ENCODE measurements around the gene EFNA5. TPM values are rescaled to one million over a fixed set of nuclear protein-coding genes. Genes with fewer than 3 reads are reported as not detected.

The EFNA5 gene
- total and polyA plus RNA-seq, 2 donors from 2014 or later = 5.9 to 54.4 TPM

DNA sequence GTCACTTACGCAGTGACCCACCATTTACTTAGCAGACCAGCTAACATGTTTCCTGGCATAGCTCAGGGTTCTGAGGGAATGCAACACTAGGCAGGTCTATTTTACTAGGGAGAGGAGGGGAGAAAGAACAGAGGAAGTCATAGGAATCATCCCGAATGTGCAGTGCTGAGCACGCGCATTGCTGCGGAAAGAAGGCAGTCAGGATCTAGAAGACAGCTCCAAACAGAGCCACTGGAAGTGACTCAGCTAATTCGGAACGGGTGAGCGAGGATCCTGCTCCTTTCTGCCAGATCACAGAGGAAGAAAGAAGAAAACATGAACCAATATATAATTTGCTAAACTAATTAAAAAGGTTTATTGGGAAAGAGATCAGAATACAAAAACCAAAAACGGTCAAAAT is 339.8 kb downstream of the EFNA5 start:
- DNase-seq (no peak), FAIRE-seq (no peak)
- Histone ChIP-seq H3K4me3 (ENCODE audit: low read length in 3 of 3) (no peak overlapping the region), H3K9me3 (ENCODE audit: control insufficient read depth in 2 of 3, insufficient read depth in 1 of 3, low read length in 3 of 3) (no peaks in the 10 kb centered on the region), H3K27me3 (ENCODE audit: control insufficient read depth, insufficient read depth, low read length) (no peaks in the 10 kb centered on the region), H3K36me3 (ENCODE audit: control insufficient read depth in 2 of 3, insufficient read depth in 3 of 3, low read length in 3 of 3) (no peaks in the 10 kb centered on the region), H3K4me1 (ENCODE audit: control insufficient read depth in 2 of 3, insufficient read depth in 2 of 3, low read depth in 1 of 3, low read length in 3 of 3) (no peaks in the 10 kb centered on the region), H3K9ac (ENCODE audit: low read length in 3 of 3) (no peak overlapping the region), H3K27ac (ENCODE audit: low read depth in 2 of 2, low read length in 2 of 2) (no peak overlapping the region)
- intact Hi-C loops (cut with DNase I) = no loop called here
- TF ChIP-seq CTCF (IDR thresholded peaks at IDR 0.05; ENCODE audit: borderline replicate concordance, extremely low read depth, insufficient read depth) = no peak

GRCh38 chr5:107329850-107330249 is 340.9 kb downstream of the EFNA5 start:
- no peak overlapping the region for H3K9ac ChIP-seq (ENCODE audit: low read length in 3 of 3)
- no peaks in the 10 kb centered on the region for H3K36me3 ChIP-seq (ENCODE audit: control insufficient read depth in 2 of 3, insufficient read depth in 3 of 3, low read length in 3 of 3)
- no peaks in the 10 kb centered on the region for H3K4me1 ChIP-seq (ENCODE audit: control insufficient read depth in 2 of 3, insufficient read depth in 2 of 3, low read depth in 1 of 3, low read length in 3 of 3)
- DNase-seq (no peak), FAIRE-seq (peak; percentile 27)
- TF ChIP-seq CTCF (IDR thresholded peaks at IDR 0.05; ENCODE audit: borderline replicate concordance, extremely low read depth, insufficient read depth) = no peak
- no peaks in the 10 kb centered on the region for H3K9me3 ChIP-seq (ENCODE audit: control insufficient read depth in 2 of 3, insufficient read depth in 1 of 3, low read length in 3 of 3)
- H3K27ac ChIP-seq (ENCODE audit: low read depth in 2 of 2, low read length in 2 of 2) = no peak overlapping the region
- intact Hi-C loops (cut with DNase I) = no loop called here
- no peak overlapping the region for H3K4me3 ChIP-seq (ENCODE audit: low read length in 3 of 3)
- no peaks in the 10 kb centered on the region for H3K27me3 ChIP-seq (ENCODE audit: control insufficient read depth, insufficient read depth, low read length)

Measured in kidney (tissue), 14 donors.